GM21526 (cell line): ENCODE measurements around the gene LBHD1.
"Not testable (repeated sequence)": the region's sequence is repeated elsewhere in the genome, so short reads cannot be mapped to it uniquely, and the experiment has no call there.

Source experiments
- ATAC-seq: cut with Tn5 transposase; IDR thresholded peaks from one replicate; pipeline ENCODE4 v1.9.1; 2021; ENCODE audit warnings: moderate library complexity; ENCODE audit not compliant: unreplicated experiment, low FRiP score

The LBHD1 gene

DNA sequence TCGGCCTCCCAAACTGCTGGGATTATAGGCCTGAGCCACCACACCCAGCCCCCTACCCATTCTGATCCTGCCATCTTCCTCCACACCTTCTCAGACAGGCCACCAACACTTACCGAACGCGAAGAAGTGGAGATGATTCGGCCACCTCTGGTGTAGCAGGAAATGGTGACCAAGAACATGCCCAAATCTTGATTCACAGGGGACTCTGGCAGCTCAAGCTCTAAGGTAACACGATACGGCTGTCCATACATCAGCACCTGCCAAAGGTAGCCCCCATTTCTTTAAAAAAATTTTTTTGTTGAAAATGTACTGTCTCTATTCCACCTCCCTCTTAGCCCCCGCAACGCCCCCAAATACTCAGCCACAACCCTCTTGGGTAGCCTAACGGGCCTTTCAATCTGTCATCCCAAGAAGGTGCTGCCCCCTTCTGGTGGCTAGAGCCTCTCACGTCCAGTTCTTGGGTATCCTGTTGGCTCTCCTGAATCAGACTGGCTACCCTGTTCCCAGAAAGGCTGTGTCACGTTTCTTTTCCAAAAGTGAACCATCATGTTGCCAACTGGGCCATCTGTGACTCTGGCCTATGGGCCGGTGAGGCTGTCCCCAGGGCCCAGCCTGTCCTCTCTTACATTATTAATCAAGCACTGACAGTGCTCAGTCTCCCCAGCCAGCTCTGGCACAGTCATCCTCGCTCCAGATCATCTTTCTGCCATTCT is 22.5 kb upstream of the LBHD1 start:
- no peak for ATAC-seq

DNA sequence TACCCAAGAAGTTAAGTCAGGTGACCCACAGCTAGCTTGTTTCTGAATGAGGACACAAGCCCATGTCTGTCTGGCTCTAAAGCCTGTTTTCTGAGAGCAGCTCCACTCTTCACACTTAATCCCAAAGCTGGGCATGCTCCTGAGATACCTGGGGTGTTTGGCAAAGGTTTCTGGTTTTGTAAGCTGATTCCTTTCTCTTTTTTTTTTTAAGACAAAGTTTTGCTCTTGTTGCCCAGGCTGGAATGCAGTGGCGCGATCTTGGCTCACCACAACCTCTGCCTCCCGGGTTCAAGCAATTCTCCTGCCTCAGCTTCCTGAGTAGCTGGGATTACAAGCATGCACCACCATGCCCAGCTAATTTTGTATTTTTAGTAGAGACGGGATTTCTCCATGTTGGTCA is 21.6 kb upstream of the LBHD1 start:
- ATAC-seq: not testable (repeated sequence)

GRCh38 chr11:62689421-62690183 is 17.5 kb upstream of the LBHD1 start, which contains the start of gene LRRN4CL:
LRRN4CL (minus strand) TSS chr11:62689530; CDS start chr11:62688508, 1,022 bp downstream.
- ATAC-seq: no peak

- no peak for ATAC-seq
Measured at GRCh38 chr11:62688491-62688890, 16.4 kb upstream of the LBHD1 start.

- ATAC-seq: no peak
Measured at GRCh38 chr11:62687508-62688396, 15.7 kb upstream of the LBHD1 start.

DNA sequence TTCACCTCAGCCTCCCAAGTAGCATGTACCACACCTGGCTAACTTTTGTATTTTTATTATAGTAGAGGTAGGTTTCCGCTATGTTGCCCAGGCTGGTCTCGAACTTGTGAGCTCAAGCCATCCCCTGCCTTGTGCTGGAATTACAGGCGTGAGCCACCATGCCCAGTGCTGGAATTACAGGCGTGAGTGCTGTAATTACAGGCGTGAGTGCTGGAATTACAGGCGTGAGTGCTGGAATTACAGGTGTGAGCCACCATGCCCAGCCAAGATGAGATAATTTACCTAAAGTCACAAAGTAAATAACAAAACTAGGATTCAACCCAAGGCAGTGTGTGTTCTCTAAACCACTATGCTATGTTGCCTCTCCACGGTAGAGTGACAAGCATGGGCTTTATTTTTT is 10.5 kb upstream of the LBHD1 start:
- no peak for ATAC-seq

- ATAC-seq: no peak
Measured at GRCh38 chr11:62680825-62681240, 8.8 kb upstream of the LBHD1 start.

- no peak for ATAC-seq
Measured at GRCh38 chr11:62678770-62679696, 7.0 kb upstream of the LBHD1 start, which contains the start of gene UBXN1. UBXN1 (minus strand) TSS chr11:62679073; CDS start chr11:62678923, 150 bp downstream.

DNA sequence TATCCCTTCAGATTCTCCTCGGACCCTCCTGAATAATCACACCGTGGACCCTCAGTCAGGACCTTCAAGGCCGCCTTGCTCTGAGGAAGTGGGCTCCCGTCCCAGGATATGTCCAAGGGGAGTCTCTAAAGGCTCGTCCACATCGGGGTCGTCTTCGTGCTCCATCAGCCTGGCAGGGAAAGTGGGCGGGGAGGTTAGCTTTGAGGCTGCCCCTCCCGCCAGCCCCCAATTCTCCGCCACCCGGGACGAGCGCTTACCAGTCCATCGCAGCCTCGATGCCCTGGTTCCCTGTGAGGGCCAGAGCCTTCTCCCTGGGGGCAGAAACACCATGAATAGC is 6.3 kb upstream of the LBHD1 start:
- no peak for ATAC-seq

GRCh38 chr11:62677714-62678113 is 5.6 kb upstream of the LBHD1 start:
- ATAC-seq: no peak

DNA sequence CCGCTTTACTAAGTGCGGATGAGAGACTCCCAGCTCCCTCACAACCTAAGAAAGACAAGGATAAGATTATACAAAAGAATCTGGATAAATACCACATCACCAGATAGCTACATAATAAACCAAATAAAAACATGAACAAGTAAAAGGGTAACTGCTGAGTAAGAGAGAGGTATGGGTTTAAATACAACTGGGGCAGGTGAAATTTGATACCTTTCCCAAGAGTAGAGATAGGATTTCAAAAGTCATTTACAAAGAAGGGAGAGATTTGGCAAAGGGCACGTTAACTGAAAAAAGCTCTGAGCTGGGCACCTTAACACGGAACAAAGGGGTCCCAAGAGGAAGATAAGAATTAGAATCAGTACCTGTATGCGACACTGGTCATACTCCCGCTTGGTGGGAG is 5.1 kb upstream of the LBHD1 start:
- no peak for ATAC-seq

GRCh38 chr11:62676698-62677097 is 4.6 kb upstream of the LBHD1 start:
- ATAC-seq: no peak

- ATAC-seq: not testable (repeated sequence)
Measured at GRCh38 chr11:62675415-62675814, 3.3 kb upstream of the LBHD1 start.

DNA sequence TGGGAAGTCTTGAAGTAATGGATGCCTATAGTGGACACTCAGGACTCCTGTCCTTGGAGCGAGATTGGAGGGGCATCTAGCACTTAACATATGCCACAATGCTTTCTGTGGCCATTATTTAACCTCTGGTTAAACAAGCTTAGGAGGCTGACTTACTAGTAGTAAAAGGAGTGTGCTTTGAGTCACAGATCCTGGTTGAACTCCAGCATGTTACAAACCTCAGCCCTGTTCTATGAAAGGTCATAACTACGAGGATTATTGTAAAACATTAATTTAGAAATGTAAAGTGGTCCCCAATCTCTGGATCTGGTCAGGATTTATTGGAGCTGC is 1.1 kb upstream of the LBHD1 start:
- no peak for ATAC-seq

DNA sequence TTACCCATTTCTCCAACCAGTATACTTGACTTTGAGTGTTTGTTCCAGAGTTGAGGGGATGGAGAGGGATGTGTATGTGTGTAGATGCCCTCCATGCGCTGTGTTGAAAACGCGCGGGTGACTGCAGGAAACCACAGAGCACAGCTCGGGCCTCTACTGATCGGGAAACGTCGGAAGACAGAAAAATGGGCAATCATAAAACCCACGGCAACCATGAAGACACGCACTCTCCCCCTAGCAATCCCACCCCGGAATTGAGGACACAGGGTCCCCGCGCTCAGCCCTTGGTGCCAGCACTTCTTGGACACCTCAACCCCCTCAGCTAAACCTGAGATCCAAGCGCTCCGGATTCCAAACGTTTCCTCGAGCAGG is 845 bp downstream of the LBHD1 start:
- no peak for ATAC-seq

DNA sequence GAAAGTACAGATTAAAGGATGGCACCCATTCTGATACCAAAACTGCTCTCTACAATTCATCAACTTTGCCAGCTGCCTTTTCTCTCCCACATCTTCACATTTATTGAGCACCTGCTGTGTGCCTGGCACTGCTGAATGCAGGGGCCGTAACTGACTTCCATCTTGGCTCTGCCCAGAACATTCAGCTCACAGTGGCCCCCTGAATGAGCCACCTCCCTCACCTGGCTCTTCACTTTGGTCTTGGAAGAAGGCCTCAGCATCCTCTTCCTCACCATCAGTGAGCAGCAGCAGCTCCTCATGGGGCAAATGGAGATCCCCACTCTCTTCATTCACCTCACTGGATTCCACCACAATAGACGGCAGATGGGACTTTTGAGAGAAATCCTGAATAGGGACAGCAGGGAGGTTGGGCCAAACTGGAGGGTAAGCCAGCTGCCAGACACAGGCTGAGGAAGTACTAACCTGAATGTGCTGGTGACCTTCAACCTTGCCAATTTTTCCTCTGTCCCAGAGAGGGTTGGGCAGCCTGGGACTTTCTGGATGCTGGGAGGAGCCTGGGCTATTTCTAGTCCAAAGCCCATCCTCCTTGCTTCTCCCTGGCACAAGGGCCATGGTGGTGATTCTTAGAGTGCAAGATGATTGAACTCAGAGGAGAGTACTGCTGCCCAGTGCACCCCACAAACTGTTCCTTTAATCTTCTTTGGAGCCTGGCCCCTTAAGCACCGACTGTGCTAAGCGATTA is 2.5 kb downstream of the LBHD1 start:
- no peak for ATAC-seq

GRCh38 chr11:62667460-62667859 is 4.6 kb downstream of the LBHD1 start:
- no peak for ATAC-seq

DNA sequence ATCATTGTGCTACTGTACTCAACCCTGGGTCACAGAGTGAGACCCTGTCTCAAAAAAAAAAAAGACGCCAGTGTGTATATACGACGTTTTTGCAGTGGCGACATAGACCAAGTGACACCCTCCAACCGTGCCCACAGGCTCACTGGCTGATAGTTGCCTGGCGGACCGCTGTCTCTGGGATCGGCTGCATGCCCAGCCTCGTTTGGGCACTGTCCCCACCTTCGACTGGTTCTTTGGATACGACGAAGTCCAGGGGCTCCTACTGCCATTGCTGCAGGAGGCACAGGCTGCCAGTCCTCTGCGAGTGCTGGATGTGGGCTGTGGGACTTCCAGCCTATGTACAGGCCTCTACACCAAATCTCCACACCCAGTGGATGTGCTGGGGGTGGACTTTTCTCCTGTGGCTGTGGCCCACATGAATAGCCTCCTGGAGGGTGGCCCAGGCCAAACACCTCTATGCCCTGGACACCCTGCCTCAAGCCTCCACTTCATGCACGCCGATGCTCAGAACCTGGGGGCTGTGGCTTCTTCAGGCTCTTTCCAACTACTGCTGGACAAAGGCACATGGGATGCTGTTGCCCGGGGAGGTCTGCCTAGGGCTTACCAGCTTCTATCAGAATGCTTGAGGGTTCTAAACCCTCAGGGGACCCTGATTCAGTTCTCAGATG is 5.7 kb downstream of the LBHD1 start:
- no peak for ATAC-seq
